K562 (cell line): ENCODE measurements around the gene DDIT3. TPM values are rescaled to one million over a fixed set of nuclear protein-coding genes. Genes with fewer than 3 reads are reported as not detected.

Experiments used
- ATAC-seq: fragments of 200-7000 bp; cut with Tn5 transposase; 3 replicates; pipeline ENCODE4 v1.9.1; 2020; ENCODE audit warnings: moderate library complexity
- BruUV-seq: library from RNA; stranded (reverse); fragments of 400-500 nt; replicated peaks from 2 replicates; lab custom pipeline; 2021; lab: Mats Ljungman, UMichigan
- CTCF ChIA-PET: fragments of 300-600 bp; formaldehyde crosslinking; extraction: SDS; loops from one replicate; lab custom pipeline; 2021; ENCODE audit warnings: low intra/inter-chr PET ratio; lab: Yijun Ruan, JAX
- POLR2A ChIA-PET: fragments of 300-600, 350-650 bp; sonication (Branson Sonifier 250); formaldehyde crosslinking; extraction: SDS; loops from one replicate; lab custom pipeline; 2021; ENCODE audit warnings: antibody characterized with exemption, inconsistent platforms; lab: Yijun Ruan, JAX
- DNase-seq, 4 experiments: peaks; one replicate each; pipeline versions ENCODE4 v3.0.0 to v3.0.0-alpha.2; 2011 to 2018; ENCODE audit warnings: low spot score in 3 of 4, mixed read lengths in 3 of 4; ENCODE audit errors: extremely low read depth in 1 of 4
- FAIRE-seq: peaks from 2 replicates; lab custom pipeline; 2011; peaks lifted over from hg19 to GRCh38; lab: Jason Lieb, UNC
- H2AFZ ChIP-seq: 2 replicates; pipeline ENCODE4 v1.6.0; 2011; ENCODE audit warnings: low read depth, low read length, control low read depth, inconsistent platforms
- H3K27ac ChIP-seq: fragments of 200-600 bp; 3 replicates; pipeline ENCODE4 v1.8.0; 2011; ENCODE audit warnings: low read depth, mild to moderate bottlenecking, control low read depth, inconsistent platforms, low read length, moderate library complexity, mixed read lengths; ENCODE audit errors: extremely low read depth
- H3K27me3 ChIP-seq, 2 experiments: fragments of 300-600 bp in 1 of 2; 2 replicates in 1 of 2; 3 replicates in 1 of 2; pipeline versions ENCODE4 v1.6.0 to v1.8.0; 2011; ENCODE audit warnings: inconsistent platforms in 2 of 2, low read length in 2 of 2, mild to moderate bottlenecking in 1 of 2, mixed read lengths in 1 of 2, moderate library complexity in 1 of 2; ENCODE audit not compliant: control insufficient read depth in 2 of 2, insufficient read depth in 2 of 2
- H3K36me3 ChIP-seq: fragments of 300-600 bp; 3 replicates; pipeline ENCODE4 v1.8.0; 2011; ENCODE audit warnings: mild to moderate bottlenecking, low read length, inconsistent platforms; ENCODE audit not compliant: control insufficient read depth, insufficient read depth
- H3K4me1 ChIP-seq, 2 experiments: fragments of 200-600 bp in 1 of 2; replicated peaks in 1 of 2; 2 replicates in 1 of 2; 3 replicates in 1 of 2; pipeline versions ENCODE4 v1.5.1 to v1.8.0; 2011; ENCODE audit warnings: inconsistent platforms in 2 of 2, low read length in 2 of 2, mild to moderate bottlenecking in 1 of 2, mixed read lengths in 1 of 2, moderate library complexity in 1 of 2; ENCODE audit not compliant: control insufficient read depth in 2 of 2, insufficient read depth in 2 of 2
- H3K4me2 ChIP-seq: 2 replicates; pipeline ENCODE4 v1.6.1; 2011; ENCODE audit warnings: low read length, control low read depth, inconsistent platforms, mixed read lengths; ENCODE audit not compliant: insufficient read depth
- H3K4me3 ChIP-seq: fragments of 200-600 bp; sonication (generic), shearing (Covaris generic); 2 replicates; pipeline ENCODE4 v1.5.1; 2016; ENCODE audit warnings: control low read depth, inconsistent platforms
- H3K79me2 ChIP-seq: fragments of 200-600 bp; 3 replicates; pipeline ENCODE4 v1.8.0; 2011; ENCODE audit warnings: low read length, inconsistent platforms; ENCODE audit not compliant: control insufficient read depth, insufficient read depth
- H3K9ac ChIP-seq, 2 experiments: 2 replicates each; pipeline versions ENCODE4 v1.6.0 to v1.6.1; 2011; ENCODE audit warnings: low read depth in 2 of 2, low read length in 2 of 2, control low read depth in 1 of 2, inconsistent platforms in 1 of 2, mild to moderate bottlenecking in 1 of 2, mixed read lengths in 1 of 2; ENCODE audit not compliant: insufficient read depth in 1 of 2
- H3K9me1 ChIP-seq: one replicate; pipeline ENCODE4 v1.6.0; 2011; ENCODE audit warnings: inconsistent platforms, mild to moderate bottlenecking, low read length, moderate library complexity; ENCODE audit not compliant: control insufficient read depth, insufficient read depth
- H3K9me3 ChIP-seq: replicated peaks from 2 replicates; pipeline ENCODE4 v1.5.1; 2011; ENCODE audit warnings: low read depth, low read length, inconsistent platforms; ENCODE audit not compliant: control insufficient read depth, insufficient read depth
- H4K20me1 ChIP-seq: replicated peaks from 2 replicates; pipeline ENCODE4 v1.6.1; 2011; ENCODE audit warnings: low read length, inconsistent platforms, mixed read lengths; ENCODE audit not compliant: control insufficient read depth, insufficient read depth
- ATF7 ChIP-seq: fragments of 450-650 bp; IDR thresholded peaks from 2 replicates; pipeline ENCODE4 v1.7.1; 2014; ENCODE audit warnings: mild to moderate bottlenecking, moderate library complexity
- BRD4 ChIP-seq: fragments of 200-600 bp; sonication (generic); IDR thresholded peaks from 2 replicates; pipeline ENCODE4 v1.6.1; 2017; ENCODE audit warnings: inconsistent platforms
- PHF8 ChIP-seq: fragments of 200-600 bp; sonication (generic); IDR thresholded peaks from 2 replicates; pipeline ENCODE4 v1.6.1; 2012; ENCODE audit warnings: mixed run types, mild to moderate bottlenecking, inconsistent platforms, low read length, moderate library complexity, borderline replicate concordance
- SMAD2 ChIP-seq: fragments of 150-350 bp; IDR thresholded peaks from 2 replicates; pipeline ENCODE4 v1.6.1; 2014; ENCODE audit warnings: low read depth, mild to moderate bottlenecking, low read length
- ZC3H8 ChIP-seq: fragments of 450-650 bp; IDR thresholded peaks from 2 replicates; pipeline ENCODE4 v1.6.1; 2017
- ZFP36 ChIP-seq: fragments of 150-350 bp; IDR thresholded peaks from 2 replicates; pipeline ENCODE4 v1.6.1; 2018; ENCODE audit warnings: low read length, low read depth; ENCODE audit not compliant: partially characterized antibody
- ZNF197 ChIP-seq: fragments of 200-800 bp; sonication (Bioruptor generic); IDR thresholded peaks from 2 replicates; pipeline ENCODE4 v1.6.1; 2016; ENCODE audit warnings: low read depth, missing genetic modification characterization, missing compliant biosample characterization
- ZNF347 ChIP-seq: fragments of 450-650 bp; formaldehyde crosslinking; IDR thresholded peaks from 2 replicates; pipeline ENCODE4 v1.4.0; 2020; ENCODE audit warnings: low read depth, mild to moderate bottlenecking, moderate library complexity
- ZNF75A ChIP-seq: fragments of 450-650 bp; formaldehyde crosslinking; IDR thresholded peaks from 2 replicates; pipeline ENCODE4 v1.4.0; 2020; ENCODE audit warnings: mild to moderate bottlenecking
- WGBS: fragments of 100-300 bp; shearing (Covaris generic); methylation state at CpG from one replicate; pipeline ENCODE4 v1.1.6; 2016; ENCODE audit warnings: low coverage, mixed read lengths; ENCODE audit not compliant: insufficient coverage; ENCODE audit errors: missing lambda C conversion rate; 5-methylcytosine and 5-hydroxymethylcytosine counted together
- in situ Hi-C: fragments of 300-500 bp; cut with MboI; formaldehyde crosslinking; loops from 4 replicates; pipeline ENCODE4 v1.15.0; 2018; ENCODE audit warnings: inconsistent platforms, mixed read lengths
- intact Hi-C: fragments of 100-400 bp; cut with micrococcal nuclease; formaldehyde crosslinking; loops from 2 replicates; pipeline ENCODE4 v1.14.2; 2022
- polyA plus RNA-seq, 8 experiments: library from polyadenylated mRNA; depleted of rRNA in 4 of 8; stranded (reverse) in 5 of 8; unstranded in 3 of 8; fragments of >200 nt; fragmentation: Nextera tagmentation in 2 of 8; fragmentation: Illumina TruSeq in 1 of 8; extraction: Ambion mirVana in 2 of 8; extraction: Trizol in 1 of 8; gene quantifications; 2 replicates each; pipeline versions ENCODE4 v1.2.1 to v1.2.3, GENCODE V29; 2011 to 2014; ENCODE audit warnings: inconsistent platforms in 1 of 8, missing spikeins in 1 of 8
- total RNA-seq, 7 experiments: library from RNA; depleted of rRNA in 6 of 7; stranded (reverse); fragments of >200 nt in 6 of 7; fragmentation: Illumina TruSeq in 2 of 7; extraction: Trizol in 2 of 7; gene quantifications; 2 replicates each; pipeline versions ENCODE4 v1.2.1 to v1.2.3, GENCODE V29; 2011 to 2021; ENCODE audit warnings: low replicate concordance in 1 of 7
- TF ChIP-seq, protein P1 (sequence below): fragments of 450-650 bp; IDR thresholded peaks from 2 replicates; pipeline ENCODE4 v1.6.1; 2017; ENCODE audit warnings: mild to moderate bottlenecking, moderate library complexity
- TF ChIP-seq, protein P2 (sequence below): IDR thresholded peaks from 3 replicates; pipeline ENCODE4 v1.6.1; 2011; ENCODE audit warnings: borderline replicate concordance, mild to moderate bottlenecking; ENCODE audit not compliant: insufficient read length, insufficient read depth
- TF ChIP-seq, protein P3 (sequence below): sonication (generic); formaldehyde crosslinking; IDR thresholded peaks from 2 replicates; pipeline ENCODE4 v1.9.0; 2022; ENCODE audit warnings: mild to moderate bottlenecking, missing genetic modification reagents
- TF ChIP-seq, protein P4 (sequence below): fragments of 450-650 bp; IDR thresholded peaks from 2 replicates; pipeline ENCODE4 v1.6.1; 2016; ENCODE audit warnings: low read depth, mild to moderate bottlenecking, moderate library complexity
- TF ChIP-seq, protein P5 (sequence below): sonication (generic); formaldehyde crosslinking; IDR thresholded peaks from 2 replicates; pipeline ENCODE4 v1.9.0; 2022; ENCODE audit warnings: mild to moderate bottlenecking, missing genetic modification reagents
- TF ChIP-seq, protein P6 (sequence below): fragments of 200-800 bp; sonication (Bioruptor generic); IDR thresholded peaks from 2 replicates; pipeline ENCODE4 v1.6.1; 2017; ENCODE audit warnings: missing genetic modification characterization, missing compliant biosample characterization

The DDIT3 gene
- total and polyA plus RNA-seq, 9 of the 15 experiments (the other 6 are each of a cell fraction or from before 2014, with no cell fraction given) = 59.1 to 272 (median 89.9) TPM

DNA sequence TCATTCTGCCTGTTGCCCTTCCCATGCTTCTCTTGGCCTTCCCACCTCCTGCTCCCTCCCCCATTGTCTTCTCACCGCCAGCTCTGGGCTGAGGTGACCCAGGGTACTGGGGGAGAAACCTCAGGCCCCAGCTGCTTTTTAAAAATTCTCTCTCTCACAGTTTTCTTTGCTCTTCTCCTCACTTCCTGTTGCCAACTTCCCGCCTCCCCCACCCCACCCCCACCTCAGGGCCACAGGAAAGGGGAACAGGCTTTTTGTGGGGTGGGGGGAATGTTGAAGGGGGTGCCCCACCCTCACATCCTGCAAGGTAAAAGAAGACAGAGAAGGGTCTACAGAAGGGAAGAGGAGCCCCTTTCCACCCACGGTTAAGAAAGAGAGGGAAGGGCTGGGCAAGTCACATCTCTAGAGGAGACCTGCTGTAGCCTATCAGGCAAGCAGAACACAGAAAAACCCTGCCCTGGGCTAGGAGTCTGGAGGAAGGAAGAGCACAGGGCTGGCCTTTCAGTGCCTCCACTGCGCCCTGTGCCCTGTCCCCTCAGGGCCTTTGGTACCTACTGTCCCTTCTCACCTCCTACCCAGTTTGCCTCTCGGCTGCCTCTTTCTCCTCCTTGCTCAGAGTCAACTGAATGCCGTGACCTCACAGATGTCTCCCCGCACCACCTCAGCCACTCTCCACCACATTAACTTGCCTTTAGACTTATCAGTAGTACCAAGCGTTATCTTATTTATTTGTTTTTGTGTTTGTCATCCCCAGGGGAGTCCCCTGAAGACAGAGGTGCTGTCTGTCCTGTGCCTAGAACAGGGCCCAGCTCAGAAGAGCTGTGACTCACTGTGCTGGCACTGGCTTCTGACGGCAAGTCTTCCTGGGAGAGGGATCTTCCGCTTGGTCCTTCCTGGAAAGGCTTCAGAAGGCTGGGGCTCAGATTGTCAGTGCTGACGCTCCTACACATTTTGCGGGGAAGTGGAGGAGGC lies 42.3 kb downstream of the DDIT3 start:
- peaks cover 39 to 51% of the 10 kb centered on the region in 2 experiments for H3K4me1 ChIP-seq
- H3K9ac ChIP-seq = peak overlapping the region; percentile 47 to 86; a peak in 3 of 4 replicates
- no peaks in the 10 kb centered on the region for H3K27me3 ChIP-seq
- intact Hi-C loops = no loop called here
- H3K27ac ChIP-seq = peak overlapping the region; percentile 61
- CTCF ChIA-PET = no interaction called here
- peak; percentile 71 for ATAC-seq
- H3K4me3 ChIP-seq = no peak overlapping the region
- no peaks in the 10 kb centered on the region for H3K79me2 ChIP-seq
- peak; percentile 86 for FAIRE-seq
- no TSS peak for BruUV-seq
- POLR2A ChIA-PET = interaction anchor here (0.8 kb wide), 1 partner anchor 42 kb away, joined by 5 read pairs; the partner anchor contains the start of gene DDIT3
- peak; percentile 48 to 62 (median 48) for DNase-seq
- 19% methylated on average over 10 of the region's 12 CpGs for WGBS
- H3K9me3 ChIP-seq = no peaks in the 10 kb centered on the region
- peak overlapping the region; percentile 93 for H2AFZ ChIP-seq
- in situ Hi-C loops = no loop called here
- no peaks in the 10 kb centered on the region for H3K9me1 ChIP-seq
- no peaks in the 10 kb centered on the region for H4K20me1 ChIP-seq
- H3K4me2 ChIP-seq = peak overlapping the region; percentile 51
- no peaks in the 10 kb centered on the region for H3K36me3 ChIP-seq
- TF ChIP-seq, protein P1, sequence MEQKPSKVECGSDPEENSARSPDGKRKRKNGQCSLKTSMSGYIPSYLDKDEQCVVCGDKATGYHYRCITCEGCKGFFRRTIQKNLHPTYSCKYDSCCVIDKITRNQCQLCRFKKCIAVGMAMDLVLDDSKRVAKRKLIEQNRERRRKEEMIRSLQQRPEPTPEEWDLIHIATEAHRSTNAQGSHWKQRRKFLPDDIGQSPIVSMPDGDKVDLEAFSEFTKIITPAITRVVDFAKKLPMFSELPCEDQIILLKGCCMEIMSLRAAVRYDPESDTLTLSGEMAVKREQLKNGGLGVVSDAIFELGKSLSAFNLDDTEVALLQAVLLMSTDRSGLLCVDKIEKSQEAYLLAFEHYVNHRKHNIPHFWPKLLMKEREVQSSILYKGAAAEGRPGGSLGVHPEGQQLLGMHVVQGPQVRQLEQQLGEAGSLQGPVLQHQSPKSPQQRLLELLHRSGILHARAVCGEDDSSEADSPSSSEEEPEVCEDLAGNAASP = no peak
- TF ChIP-seq, protein P2, sequence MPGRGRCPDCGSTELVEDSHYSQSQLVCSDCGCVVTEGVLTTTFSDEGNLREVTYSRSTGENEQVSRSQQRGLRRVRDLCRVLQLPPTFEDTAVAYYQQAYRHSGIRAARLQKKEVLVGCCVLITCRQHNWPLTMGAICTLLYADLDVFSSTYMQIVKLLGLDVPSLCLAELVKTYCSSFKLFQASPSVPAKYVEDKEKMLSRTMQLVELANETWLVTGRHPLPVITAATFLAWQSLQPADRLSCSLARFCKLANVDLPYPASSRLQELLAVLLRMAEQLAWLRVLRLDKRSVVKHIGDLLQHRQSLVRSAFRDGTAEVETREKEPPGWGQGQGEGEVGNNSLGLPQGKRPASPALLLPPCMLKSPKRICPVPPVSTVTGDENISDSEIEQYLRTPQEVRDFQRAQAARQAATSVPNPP = no peak
- TF ChIP-seq PHF8 (peak; percentile 24; the same call in 1 of the 2 replicates), ZNF347 (CRISPR knock-in tag) (no peak), ZNF197 (CRISPR knock-in tag) (no peak), ZFP36 (no peak), ATF7 (no peak; the same call in 1 of the 2 replicates), ZC3H8 (no peak), SMAD2 (no peak), ZNF75A (CRISPR knock-in tag) (no peak), BRD4 (no peak)
- TF ChIP-seq, protein P3, sequence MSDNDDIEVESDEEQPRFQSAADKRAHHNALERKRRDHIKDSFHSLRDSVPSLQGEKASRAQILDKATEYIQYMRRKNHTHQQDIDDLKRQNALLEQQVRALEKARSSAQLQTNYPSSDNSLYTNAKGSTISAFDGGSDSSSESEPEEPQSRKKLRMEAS (CRISPR knock-in tag) = peak; percentile 21; the same call in 1 of the 2 replicates
- TF ChIP-seq, protein P4, sequence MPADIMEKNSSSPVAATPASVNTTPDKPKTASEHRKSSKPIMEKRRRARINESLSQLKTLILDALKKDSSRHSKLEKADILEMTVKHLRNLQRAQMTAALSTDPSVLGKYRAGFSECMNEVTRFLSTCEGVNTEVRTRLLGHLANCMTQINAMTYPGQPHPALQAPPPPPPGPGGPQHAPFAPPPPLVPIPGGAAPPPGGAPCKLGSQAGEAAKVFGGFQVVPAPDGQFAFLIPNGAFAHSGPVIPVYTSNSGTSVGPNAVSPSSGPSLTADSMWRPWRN = no peak
- TF ChIP-seq, protein P5, sequence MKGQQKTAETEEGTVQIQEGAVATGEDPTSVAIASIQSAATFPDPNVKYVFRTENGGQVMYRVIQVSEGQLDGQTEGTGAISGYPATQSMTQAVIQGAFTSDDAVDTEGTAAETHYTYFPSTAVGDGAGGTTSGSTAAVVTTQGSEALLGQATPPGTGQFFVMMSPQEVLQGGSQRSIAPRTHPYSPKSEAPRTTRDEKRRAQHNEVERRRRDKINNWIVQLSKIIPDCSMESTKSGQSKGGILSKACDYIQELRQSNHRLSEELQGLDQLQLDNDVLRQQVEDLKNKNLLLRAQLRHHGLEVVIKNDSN (CRISPR knock-in tag) = no peak
- TF ChIP-seq, protein P6, sequence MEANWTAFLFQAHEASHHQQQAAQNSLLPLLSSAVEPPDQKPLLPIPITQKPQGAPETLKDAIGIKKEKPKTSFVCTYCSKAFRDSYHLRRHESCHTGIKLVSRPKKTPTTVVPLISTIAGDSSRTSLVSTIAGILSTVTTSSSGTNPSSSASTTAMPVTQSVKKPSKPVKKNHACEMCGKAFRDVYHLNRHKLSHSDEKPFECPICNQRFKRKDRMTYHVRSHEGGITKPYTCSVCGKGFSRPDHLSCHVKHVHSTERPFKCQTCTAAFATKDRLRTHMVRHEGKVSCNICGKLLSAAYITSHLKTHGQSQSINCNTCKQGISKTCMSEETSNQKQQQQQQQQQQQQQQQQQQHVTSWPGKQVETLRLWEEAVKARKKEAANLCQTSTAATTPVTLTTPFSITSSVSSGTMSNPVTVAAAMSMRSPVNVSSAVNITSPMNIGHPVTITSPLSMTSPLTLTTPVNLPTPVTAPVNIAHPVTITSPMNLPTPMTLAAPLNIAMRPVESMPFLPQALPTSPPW (CRISPR knock-in tag) = peak; percentile 72
